Mucosa of descending colon (tissue), 3 donors: ENCODE data around the gene SLC16A5. TPM values are rescaled to one million over a fixed set of nuclear protein-coding genes. Genes with fewer than 3 reads are reported as not detected.

Experiments
- ATAC-seq: fragments of 200-7000 bp; cut with Tn5 transposase; one replicate; pipeline ENCODE4 v1.9.1; 2020; ENCODE audit warnings: mild to moderate bottlenecking, moderate library complexity
- DNase-seq, 3 donors: peaks; one replicate each; pipeline ENCODE4 v3.0.0-alpha.2; 2020
- H3K36me3 ChIP-seq: fragments of 200-600 bp; one replicate; pipeline ENCODE4 v1.8.0; 2021; ENCODE audit warnings: low read depth, mild to moderate bottlenecking
- H3K4me1 ChIP-seq: fragments of 200-600 bp; one replicate; pipeline ENCODE4 v1.8.0; 2021; ENCODE audit warnings: low read depth, mild to moderate bottlenecking
- H3K4me3 ChIP-seq: fragments of 200-600 bp; one replicate; pipeline ENCODE4 v1.8.0; 2021; ENCODE audit warnings: mild to moderate bottlenecking
- H3K9me3 ChIP-seq: fragments of 200-600 bp; one replicate; pipeline ENCODE4 v1.8.0; 2021; ENCODE audit warnings: mild to moderate bottlenecking
- intact Hi-C, 2 donors: fragments of 100-400 bp; cut with DNase I in 1 of 2; cut with micrococcal nuclease in 1 of 2; formaldehyde crosslinking; loops; one replicate each; pipeline versions ENCODE4 v1.11.0 to v1.11.1; 2022; cut with DNase I, micrococcal nuclease
- total RNA-seq, 3 donors: library from RNA; stranded (reverse); fragmentation: NEBNext Ultra II Directional in 2 of 3; extraction: Animal tissue kit (Norgen Biotek cat#: 25700) in 2 of 3; gene quantifications; one replicate each; pipeline versions ENCODE4 v1.2.1 to v1.2.4, GENCODE V29; 2021 to 2023
- TF ChIP-seq, protein P1 (sequence below): fragments of 200-600 bp; IDR thresholded peaks from one replicate; pipeline ENCODE4 v1.8.0; 2022; ENCODE audit warnings: antibody characterized with exemption, mild to moderate bottlenecking
- donor health status: DM: no; HTN: no; CAD: no; lungs with moderate emphysema.
- donor health status: DM: no; HTN: no; CAD: no.
- donor health status: DM: no; HTN: yes; CAD: no.

The SLC16A5 gene
- total RNA-seq, 3 donors from 2014 or later, result 18.2 to 58.8 (median 26.4) TPM

DNA sequence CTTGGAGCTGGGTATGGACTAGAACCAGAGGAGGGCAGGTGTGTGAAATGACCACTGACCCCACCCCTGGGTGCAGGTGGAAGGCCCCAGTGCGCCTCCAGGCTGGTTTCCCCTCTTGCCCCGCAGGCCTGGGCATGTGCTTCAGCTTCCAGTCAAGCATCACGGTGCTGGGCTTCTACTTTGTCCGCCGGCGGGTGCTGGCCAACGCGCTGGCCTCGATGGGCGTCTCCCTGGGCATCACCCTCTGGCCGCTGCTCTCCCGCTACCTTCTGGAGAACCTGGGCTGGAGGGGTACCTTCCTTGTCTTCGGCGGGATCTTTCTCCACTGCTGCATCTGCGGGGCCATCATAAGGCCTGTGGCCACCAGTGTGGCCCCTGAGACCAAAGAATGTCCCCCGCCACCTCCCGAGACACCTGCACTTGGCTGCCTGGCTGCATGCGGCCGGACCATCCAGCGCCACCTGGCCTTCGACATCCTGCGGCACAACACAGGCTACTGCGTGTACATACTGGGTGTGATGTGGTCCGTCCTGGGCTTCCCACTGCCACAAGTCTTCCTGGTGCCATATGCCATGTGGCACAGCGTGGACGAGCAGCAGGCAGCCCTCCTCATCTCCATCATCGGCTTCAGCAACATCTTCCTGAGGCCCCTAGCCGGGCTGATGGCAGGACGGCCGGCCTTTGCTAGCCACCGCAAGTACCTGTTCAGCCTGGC lies 12.3 kb downstream of the SLC16A5 start:
- Histone ChIP-seq H3K4me1 (peaks cover 15% of the 10 kb centered on the region), H3K9me3 (no peaks in the 10 kb centered on the region), H3K36me3 (peaks cover 3% of the 10 kb centered on the region), H3K4me3 (no peak overlapping the region)
- DNase-seq (no peak), ATAC-seq (no peak)
- intact Hi-C loops, result no loop called here
- TF ChIP-seq, protein P1, sequence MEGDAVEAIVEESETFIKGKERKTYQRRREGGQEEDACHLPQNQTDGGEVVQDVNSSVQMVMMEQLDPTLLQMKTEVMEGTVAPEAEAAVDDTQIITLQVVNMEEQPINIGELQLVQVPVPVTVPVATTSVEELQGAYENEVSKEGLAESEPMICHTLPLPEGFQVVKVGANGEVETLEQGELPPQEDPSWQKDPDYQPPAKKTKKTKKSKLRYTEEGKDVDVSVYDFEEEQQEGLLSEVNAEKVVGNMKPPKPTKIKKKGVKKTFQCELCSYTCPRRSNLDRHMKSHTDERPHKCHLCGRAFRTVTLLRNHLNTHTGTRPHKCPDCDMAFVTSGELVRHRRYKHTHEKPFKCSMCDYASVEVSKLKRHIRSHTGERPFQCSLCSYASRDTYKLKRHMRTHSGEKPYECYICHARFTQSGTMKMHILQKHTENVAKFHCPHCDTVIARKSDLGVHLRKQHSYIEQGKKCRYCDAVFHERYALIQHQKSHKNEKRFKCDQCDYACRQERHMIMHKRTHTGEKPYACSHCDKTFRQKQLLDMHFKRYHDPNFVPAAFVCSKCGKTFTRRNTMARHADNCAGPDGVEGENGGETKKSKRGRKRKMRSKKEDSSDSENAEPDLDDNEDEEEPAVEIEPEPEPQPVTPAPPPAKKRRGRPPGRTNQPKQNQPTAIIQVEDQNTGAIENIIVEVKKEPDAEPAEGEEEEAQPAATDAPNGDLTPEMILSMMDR, result no peak

DNA sequence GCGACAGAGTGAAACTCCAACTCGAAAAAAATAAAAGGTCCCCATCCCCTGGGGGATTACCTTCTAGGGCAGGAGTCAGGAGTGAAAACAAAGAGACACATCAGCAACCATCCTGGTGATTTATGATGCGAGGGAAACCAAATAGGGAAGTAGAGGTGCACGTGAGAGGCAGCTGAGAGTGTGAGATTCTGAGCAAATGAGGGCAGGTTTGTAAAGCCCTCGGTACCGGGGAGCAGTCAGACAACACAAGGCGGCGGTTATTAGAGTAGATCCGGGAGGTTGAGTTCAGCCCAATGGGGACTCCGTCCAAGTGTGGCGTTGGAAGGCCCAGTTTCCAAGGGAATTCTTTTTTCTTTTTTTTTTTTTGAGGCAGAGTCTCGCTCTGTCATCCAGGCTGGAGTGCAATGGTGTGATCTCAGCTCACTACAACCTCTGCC lies 14.6 kb downstream of the SLC16A5 start:
- TF ChIP-seq, protein P1, result no peak
- intact Hi-C loops, result no loop called here
- no peaks in the 10 kb centered on the region for H3K4me1 ChIP-seq
- H3K9me3 ChIP-seq, result no peaks in the 10 kb centered on the region
- no peak overlapping the region for H3K4me3 ChIP-seq
- no peak for ATAC-seq
- H3K36me3 ChIP-seq, result peaks cover 3% of the 10 kb centered on the region
- peak in 1 of 3 donors; percentile 37 for DNase-seq

DNA sequence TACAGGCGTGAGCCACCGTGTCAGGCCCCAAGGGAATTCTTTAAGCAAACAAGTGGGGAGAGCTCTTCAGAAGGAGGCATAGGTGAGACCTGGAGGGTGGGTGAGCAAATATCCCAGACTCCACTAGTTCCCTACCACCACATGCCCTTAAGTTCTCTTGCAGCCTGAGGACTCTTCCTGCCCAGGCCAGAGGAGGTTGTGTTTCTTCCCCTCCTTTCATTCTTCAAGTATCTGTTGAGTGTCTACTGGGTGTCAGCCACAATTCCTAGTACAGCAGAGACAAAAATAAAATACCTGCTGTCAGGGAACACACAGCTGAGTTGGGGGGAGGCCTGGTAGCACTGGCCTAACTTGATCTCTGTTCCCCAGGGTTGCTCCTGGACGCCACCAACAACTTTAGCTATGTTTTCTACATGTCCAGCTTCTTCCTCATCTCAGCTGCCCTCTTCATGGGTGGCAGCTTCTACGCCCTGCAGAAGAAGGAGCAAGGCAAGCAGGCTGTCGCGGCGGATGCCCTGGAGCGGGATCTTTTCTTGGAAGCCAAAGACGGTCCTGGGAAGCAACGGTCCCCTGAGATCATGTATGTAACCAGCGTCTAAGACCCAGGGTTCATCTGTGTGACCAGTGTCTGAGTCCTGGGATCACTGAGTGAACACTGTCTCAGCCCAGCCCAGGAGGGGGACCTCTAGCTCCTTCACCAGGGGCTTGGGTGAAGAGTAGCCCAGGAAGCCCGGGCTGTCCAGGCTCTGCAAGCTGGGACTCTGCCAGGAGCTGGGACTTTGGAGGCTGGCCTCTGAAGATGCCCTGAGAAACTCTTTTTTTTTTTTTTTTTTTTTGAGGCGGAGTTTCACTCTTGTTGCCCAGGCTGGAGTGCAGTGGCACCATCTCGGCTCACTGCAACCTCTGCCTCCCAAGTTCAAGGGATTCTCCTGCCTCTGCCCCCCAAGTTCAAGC lies 16.1 kb downstream of the SLC16A5 start:
- intact Hi-C loops, result no loop called here
- TF ChIP-seq, protein P1, result no peak
- ATAC-seq (no peak), DNase-seq (no peak)
- no peaks in the 10 kb centered on the region for H3K4me1 ChIP-seq
- H3K36me3 ChIP-seq, result peaks cover 3% of the 10 kb centered on the region
- no peak overlapping the region for H3K4me3 ChIP-seq
- H3K9me3 ChIP-seq, result no peaks in the 10 kb centered on the region

DNA sequence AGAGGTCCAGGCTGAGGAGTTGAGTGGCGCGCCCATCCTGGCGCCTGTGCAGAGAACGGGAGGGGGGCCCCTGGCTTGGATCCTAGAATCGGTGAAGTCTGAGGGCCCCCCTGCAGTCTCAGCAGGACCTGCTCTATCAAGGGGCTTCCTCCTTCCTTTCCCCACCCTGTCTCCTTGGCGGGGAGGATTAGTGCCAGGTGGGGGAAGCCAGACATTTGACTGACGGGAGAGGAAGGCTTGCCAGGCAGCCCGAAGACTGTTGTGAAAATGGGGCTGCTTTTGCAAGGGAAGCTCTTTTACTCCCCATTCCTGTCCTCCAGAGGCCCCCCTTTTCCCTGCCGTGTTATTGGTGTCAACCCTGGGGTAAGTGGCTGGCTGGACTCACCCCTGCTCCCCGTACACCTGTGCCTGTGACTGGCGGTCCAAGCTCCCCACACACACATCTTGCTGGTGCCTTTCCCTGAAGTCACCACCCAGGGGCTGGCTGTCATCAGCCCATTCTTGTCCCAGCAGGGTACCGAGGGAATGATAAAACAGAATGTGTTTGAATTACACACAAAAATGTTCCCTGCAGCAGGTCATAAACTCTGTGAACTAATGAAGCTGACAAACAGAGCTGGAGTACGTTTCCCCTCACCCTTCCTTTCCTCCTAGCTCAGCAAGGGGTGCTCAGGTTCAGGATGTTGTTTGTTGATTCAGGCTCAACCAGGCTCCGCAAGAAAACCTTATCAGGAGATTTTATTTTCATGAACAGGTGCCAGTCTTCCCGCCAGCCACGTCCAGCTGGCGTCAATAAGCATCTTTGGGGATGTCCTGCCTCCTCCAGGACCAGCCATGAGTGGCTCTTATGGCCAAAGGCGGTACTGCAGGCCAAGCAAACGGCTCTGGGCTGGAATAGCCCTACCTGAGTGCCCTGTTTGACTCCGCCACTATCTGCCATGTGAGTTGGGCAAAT lies 17.6 kb downstream of the SLC16A5 start:
- H3K9me3 ChIP-seq, result no peaks in the 10 kb centered on the region
- TF ChIP-seq, protein P1, result peak; percentile 76
- DNase-seq, result peak in 2 of 3 donors; percentile 80 to 81
- ATAC-seq, result peak; percentile 74
- H3K36me3 ChIP-seq, result peaks cover under 1% of the 10 kb centered on the region
- peaks cover under 1% of the 10 kb centered on the region for H3K4me1 ChIP-seq
- no peak overlapping the region for H3K4me3 ChIP-seq
- intact Hi-C loops, result no loop called here

DNA sequence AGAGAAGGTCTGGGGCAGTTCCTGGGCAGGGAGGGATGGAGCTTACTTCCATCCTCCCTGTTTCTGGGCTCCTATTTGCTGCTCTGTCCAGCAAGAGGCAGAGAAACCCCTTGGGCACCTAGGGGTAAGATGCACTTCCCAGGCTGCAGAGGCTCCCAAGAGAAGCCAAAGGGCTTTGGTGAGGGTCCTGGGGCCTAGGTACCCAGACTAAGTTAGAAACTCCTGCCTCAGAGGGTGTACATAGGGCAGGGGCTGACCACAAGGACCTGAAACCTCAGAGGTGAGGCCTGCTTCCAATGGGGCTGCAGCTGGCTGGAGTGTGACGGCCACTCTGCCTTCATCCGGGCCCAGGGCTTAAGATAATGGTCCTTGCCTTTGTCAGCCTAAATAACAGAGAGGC lies 20.4 kb downstream of the SLC16A5 start:
- intact Hi-C loops, result no loop called here
- TF ChIP-seq, protein P1, result no peak
- Histone ChIP-seq H3K9me3 (no peaks in the 10 kb centered on the region), H3K36me3 (no peaks in the 10 kb centered on the region), H3K4me1 (peaks cover 13% of the 10 kb centered on the region), H3K4me3 (no peak overlapping the region)
- no peak for DNase-seq
- no peak for ATAC-seq
